GM12892 (cell line): ENCODE measurements around the gene FKBP9.

Experiments
- POLR2A ChIP-seq: IDR thresholded peaks from 2 replicates; pipeline ENCODE4 v1.6.1; 2011; ENCODE audit warnings: low read depth, low read length, control low read depth
- POLR2AphosphoS5 ChIP-seq: IDR thresholded peaks from 2 replicates; pipeline ENCODE4 v1.6.1; 2011; ENCODE audit warnings: low read depth, low read length, control low read depth
- TAF1 ChIP-seq: IDR thresholded peaks from 2 replicates; pipeline ENCODE4 v1.6.1; 2011; ENCODE audit warnings: low read depth, mild to moderate bottlenecking, control low read depth, low read length, borderline replicate concordance

DNA sequence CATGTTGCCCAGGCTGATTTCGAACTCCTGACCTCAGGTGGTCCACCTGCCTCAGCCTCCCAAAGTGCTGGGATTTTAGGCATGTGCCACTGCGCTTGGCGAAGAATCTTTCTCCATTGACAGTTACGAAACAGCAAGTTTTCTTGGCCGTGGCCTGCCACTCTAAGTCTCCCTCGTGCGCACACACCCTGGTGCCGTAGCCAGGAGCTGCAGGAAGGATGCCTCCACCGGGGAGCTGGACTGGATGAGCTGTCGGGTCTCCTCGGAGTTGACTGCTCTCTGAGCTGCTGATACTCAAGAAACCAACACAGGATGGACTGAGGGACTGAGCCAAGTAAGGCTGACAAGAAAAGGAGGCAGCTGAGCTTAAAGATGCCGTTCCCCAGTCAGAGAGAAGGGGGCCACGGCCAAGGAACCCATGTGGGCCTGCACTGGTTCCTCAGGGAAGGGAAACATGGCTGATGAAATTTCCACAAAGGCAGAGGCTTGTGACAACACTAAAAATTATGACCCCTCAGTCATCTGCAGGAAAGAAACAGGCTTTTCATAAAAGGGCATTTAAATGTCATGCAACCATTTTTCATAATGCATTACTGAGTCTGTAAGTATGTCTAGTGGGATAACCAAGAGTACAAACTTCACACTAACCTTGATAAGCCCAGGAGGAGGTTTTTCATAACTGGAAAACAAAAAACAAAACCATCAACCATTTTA is 27.7 kb upstream of the FKBP9 start:
- TF ChIP-seq POLR2AphosphoS5 = no peak
- TF ChIP-seq POLR2A = no peak
- no peak for TF ChIP-seq TAF1
